ENCODE results near the gene GMPPA. TPM values are rescaled to one million over a fixed set of nuclear protein-coding genes. Genes with fewer than 3 reads are reported as not detected.

Gene GMPPA
- total RNA-seq (36.5 and 38.3 TPM in 2 replicates), polyA plus RNA-seq (59.7 and 72.4 TPM in 2 replicates), polyA minus RNA-seq (ENCODE audit: low replicate concordance) (155 and 160 TPM in 2 replicates)
- 45.6 and 52.3 TPM in 2 replicates for polyA plus RNA-seq (2012)

GRCh38 chr2:219498280-219499057 lies at the start of gene GMPPA:
GMPPA (plus strand) TSS chr2:219498891; CDS start chr2:219499976, 1,085 bp downstream.
- Histone ChIP-seq H3K27ac (ENCODE audit: insufficient read depth, low read length) (peak within 1 kb of the TSS; percentile 78), H3K27me3 (ENCODE audit: control insufficient read depth, insufficient read depth, low read length) (peaks cover 17% of the 10 kb centered on the region), H3K9ac (ENCODE audit: insufficient read depth, low read length) (peak within 1 kb of the TSS; percentile 69), H3K36me3 (ENCODE audit: control insufficient read depth, insufficient read depth, low read length) (peaks cover 4% of the 10 kb centered on the region), H2AFZ (ENCODE audit: low read length) (peak within 1 kb of the TSS; percentile 46), H3K4me3 (replicated peaks in 1 of 4; ENCODE audit: control extremely low read depth in 1 of 4, insufficient read depth in 1 of 4, low read depth in 3 of 4, low read length in 4 of 4) (peak within 1 kb of the TSS; percentile 53 to 90 (median 80)), H4K20me1 (ENCODE audit: control insufficient read depth, extremely low read depth, insufficient read depth, low read length) (no peaks in the 10 kb centered on the region), H3K4me1 (ENCODE audit: control insufficient read depth, extremely low read depth, insufficient read depth, low read length) (peaks cover 9% of the 10 kb centered on the region), H3K9me3 (ENCODE audit: control insufficient read depth, insufficient read depth, low read depth, low read length) (no peaks in the 10 kb centered on the region), H3K79me2 (ENCODE audit: control insufficient read depth, insufficient read depth, low read length) (peaks cover 6% of the 10 kb centered on the region), H3K4me2 (ENCODE audit: extremely low read depth, insufficient read depth, low read length) (peak within 1 kb of the TSS; percentile 92)
- TF ChIP-seq EZH2 (IDR thresholded peaks at IDR 0.05; ENCODE audit: low read length, missing control alignments): no peak
- TF ChIP-seq CTCF (conservative IDR thresholded peaks at IDR 0.05 in 1 of 2, IDR thresholded peaks at IDR 0.05 in 1 of 2; ENCODE audit: low read depth in 1 of 2, low read length in 2 of 2): no peak
- peak; percentile 99 for DNase-seq (ENCODE audit: low read depth in 2 of 2)

- DNase-seq (ENCODE audit: low read depth in 2 of 2): no peak
- Histone ChIP-seq H3K9ac (ENCODE audit: insufficient read depth, low read length) (no peak overlapping the region), H3K4me1 (ENCODE audit: control insufficient read depth, extremely low read depth, insufficient read depth, low read length) (peaks cover 25% of the 10 kb centered on the region), H3K4me2 (ENCODE audit: extremely low read depth, insufficient read depth, low read length) (no peak overlapping the region), H3K4me3 (replicated peaks in 1 of 4; ENCODE audit: control extremely low read depth in 1 of 4, insufficient read depth in 1 of 4, low read depth in 3 of 4, low read length in 4 of 4) (no peak overlapping the region), H3K27ac (ENCODE audit: insufficient read depth, low read length) (no peak overlapping the region), H2AFZ (ENCODE audit: low read length) (no peak overlapping the region), H3K27me3 (ENCODE audit: control insufficient read depth, insufficient read depth, low read length) (no peaks in the 10 kb centered on the region), H4K20me1 (ENCODE audit: control insufficient read depth, extremely low read depth, insufficient read depth, low read length) (no peaks in the 10 kb centered on the region), H3K9me3 (ENCODE audit: control insufficient read depth, insufficient read depth, low read depth, low read length) (no peaks in the 10 kb centered on the region), H3K36me3 (ENCODE audit: control insufficient read depth, insufficient read depth, low read length) (no peaks in the 10 kb centered on the region), H3K79me2 (ENCODE audit: control insufficient read depth, insufficient read depth, low read length) (no peaks in the 10 kb centered on the region)
- no peak for TF ChIP-seq CTCF (conservative IDR thresholded peaks at IDR 0.05 in 1 of 2, IDR thresholded peaks at IDR 0.05 in 1 of 2; ENCODE audit: low read depth in 1 of 2, low read length in 2 of 2)
- no peak for TF ChIP-seq EZH2 (IDR thresholded peaks at IDR 0.05; ENCODE audit: low read length, missing control alignments)
Measured at GRCh38 chr2:219449609-219450008, 49.1 kb upstream of the GMPPA start.

GRCh38 chr2:219451661-219452360 lies 46.9 kb upstream of the GMPPA start:
- no peak overlapping the region for H3K4me3 ChIP-seq (replicated peaks in 1 of 4; ENCODE audit: control extremely low read depth in 1 of 4, insufficient read depth in 1 of 4, low read depth in 3 of 4, low read length in 4 of 4)
- H3K4me2 ChIP-seq (ENCODE audit: extremely low read depth, insufficient read depth, low read length): no peak overlapping the region

More at GRCh38 chr2:219451661-219452360, 46.9 kb upstream of the GMPPA start:
- no peak for TF ChIP-seq CTCF (conservative IDR thresholded peaks at IDR 0.05 in 1 of 2, IDR thresholded peaks at IDR 0.05 in 1 of 2; ENCODE audit: low read depth in 1 of 2, low read length in 2 of 2)
- TF ChIP-seq EZH2 (IDR thresholded peaks at IDR 0.05; ENCODE audit: low read length, missing control alignments): no peak
- Histone ChIP-seq H3K9me3 (ENCODE audit: control insufficient read depth, insufficient read depth, low read depth, low read length) (no peaks in the 10 kb centered on the region), H3K9ac (ENCODE audit: insufficient read depth, low read length) (no peak overlapping the region), H3K36me3 (ENCODE audit: control insufficient read depth, insufficient read depth, low read length) (no peaks in the 10 kb centered on the region), H3K27me3 (ENCODE audit: control insufficient read depth, insufficient read depth, low read length) (no peaks in the 10 kb centered on the region), H4K20me1 (ENCODE audit: control insufficient read depth, extremely low read depth, insufficient read depth, low read length) (no peaks in the 10 kb centered on the region), H2AFZ (ENCODE audit: low read length) (no peak overlapping the region), H3K27ac (ENCODE audit: insufficient read depth, low read length) (no peak overlapping the region), H3K4me1 (ENCODE audit: control insufficient read depth, extremely low read depth, insufficient read depth, low read length) (peaks cover 21% of the 10 kb centered on the region), H3K79me2 (ENCODE audit: control insufficient read depth, insufficient read depth, low read length) (no peaks in the 10 kb centered on the region)
- peak; percentile 19 to 69 for DNase-seq (ENCODE audit: low read depth in 2 of 2)

Measured in fibroblast of lung (primary cell).